ENCODE data around the gene EVX2.

DNA sequence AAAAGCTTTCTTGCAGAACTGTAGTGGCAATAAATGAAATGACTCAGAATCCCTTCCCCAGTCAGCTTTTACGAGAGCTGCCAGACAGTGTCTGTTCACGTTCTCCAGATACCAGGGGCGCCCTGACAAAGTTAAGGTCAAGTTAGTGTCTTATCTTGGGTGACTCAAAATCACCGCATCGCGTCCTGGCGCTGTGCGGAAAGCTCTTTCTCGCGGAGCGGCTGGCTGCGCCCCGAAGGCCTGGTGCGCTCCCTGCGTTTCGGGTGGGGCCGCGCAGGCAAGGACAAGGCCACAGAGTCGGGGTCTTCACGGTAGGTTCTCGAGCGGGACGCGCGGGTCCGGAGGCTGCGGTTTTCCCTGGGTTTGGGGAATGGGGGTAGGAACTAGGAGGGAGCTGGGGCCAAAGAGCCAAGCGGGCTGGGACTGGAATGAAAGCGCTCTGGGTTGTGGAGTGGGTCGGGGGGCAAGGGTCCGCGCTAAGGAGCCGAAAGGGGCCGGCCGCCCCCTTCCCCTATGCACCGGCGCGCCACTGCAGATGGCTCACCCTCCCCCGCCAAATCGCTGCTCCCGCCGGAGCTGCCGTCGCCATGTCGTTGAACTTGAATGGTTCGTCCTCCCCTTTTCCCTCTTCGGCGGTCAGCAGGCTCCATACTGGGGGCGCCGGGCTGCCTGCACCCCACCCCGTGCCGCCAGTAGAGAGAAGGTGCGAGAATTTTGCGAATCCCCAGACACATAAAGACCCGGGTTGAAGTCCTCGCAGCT is 20.7 kb upstream of the EVX2 start:
- TF ChIP-seq, protein P1, sequence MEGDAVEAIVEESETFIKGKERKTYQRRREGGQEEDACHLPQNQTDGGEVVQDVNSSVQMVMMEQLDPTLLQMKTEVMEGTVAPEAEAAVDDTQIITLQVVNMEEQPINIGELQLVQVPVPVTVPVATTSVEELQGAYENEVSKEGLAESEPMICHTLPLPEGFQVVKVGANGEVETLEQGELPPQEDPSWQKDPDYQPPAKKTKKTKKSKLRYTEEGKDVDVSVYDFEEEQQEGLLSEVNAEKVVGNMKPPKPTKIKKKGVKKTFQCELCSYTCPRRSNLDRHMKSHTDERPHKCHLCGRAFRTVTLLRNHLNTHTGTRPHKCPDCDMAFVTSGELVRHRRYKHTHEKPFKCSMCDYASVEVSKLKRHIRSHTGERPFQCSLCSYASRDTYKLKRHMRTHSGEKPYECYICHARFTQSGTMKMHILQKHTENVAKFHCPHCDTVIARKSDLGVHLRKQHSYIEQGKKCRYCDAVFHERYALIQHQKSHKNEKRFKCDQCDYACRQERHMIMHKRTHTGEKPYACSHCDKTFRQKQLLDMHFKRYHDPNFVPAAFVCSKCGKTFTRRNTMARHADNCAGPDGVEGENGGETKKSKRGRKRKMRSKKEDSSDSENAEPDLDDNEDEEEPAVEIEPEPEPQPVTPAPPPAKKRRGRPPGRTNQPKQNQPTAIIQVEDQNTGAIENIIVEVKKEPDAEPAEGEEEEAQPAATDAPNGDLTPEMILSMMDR (conservative IDR thresholded peaks at IDR 0.05) = no peak
- TF ChIP-seq ZFX (IDR thresholded peaks at IDR 0.05) = no peak
